Gastrocnemius medialis (tissue), 4 donors: ENCODE data around the gene FAM32A. TPM values are rescaled to one million over a fixed set of nuclear protein-coding genes. Genes with fewer than 3 reads are reported as not detected.

Source experiments
- ATAC-seq, 2 donors: fragments of 150-250 bp; one replicate each; pipeline ENCODE4 v1.9.1; 2016
- DNase-seq, 2 donors: peaks; one replicate each; pipeline ENCODE4 v3.0.0-alpha.2; 2019
- H3K27ac ChIP-seq, 4 donors: fragments of 200-600 bp; sonication (generic); 1 replicate in 1 of 4; 2 replicates in 3 of 4; pipeline ENCODE4 v1.5.1; 2016 to 2018; ENCODE audit warnings: mild to moderate bottlenecking in 2 of 4, moderate library complexity in 1 of 4
- H3K27me3 ChIP-seq, 3 donors: fragments of 200-600 bp; sonication (generic) in 2 of 3; 1 replicate in 1 of 3; 2 replicates in 2 of 3; pipeline versions ENCODE4 v1.5.1 to v1.6.0; 2016 to 2019; ENCODE audit warnings: mild to moderate bottlenecking in 1 of 3, moderate library complexity in 1 of 3
- H3K36me3 ChIP-seq, 2 donors: fragments of 200-600 bp; sonication (generic) in 1 of 2; one replicate each; pipeline ENCODE4 v1.5.1; 2017 to 2018
- H3K4me1 ChIP-seq, 2 donors: fragments of 200-600 bp; sonication (generic) in 1 of 2; one replicate each; pipeline ENCODE4 v1.5.1; 2016 to 2017; ENCODE audit warnings: mild to moderate bottlenecking in 2 of 2
- H3K4me3 ChIP-seq, 4 donors: fragments of 200-600 bp; sonication (generic) in 3 of 4; 1 replicate in 1 of 4; 2 replicates in 3 of 4; pipeline ENCODE4 v1.5.1; 2016 to 2019; ENCODE audit warnings: mild to moderate bottlenecking in 2 of 4
- H3K9me3 ChIP-seq, 3 donors: fragments of 200-600 bp; sonication (generic) in 2 of 3; 1 replicate in 1 of 3; 2 replicates in 2 of 3; pipeline ENCODE4 v1.5.1; 2016 to 2019
- CTCF ChIP-seq, 5 experiments: fragments of 450-650 bp in 3 of 5; fragments of 200-600 bp in 2 of 5; sonication (generic) in 2 of 5; IDR thresholded peaks in 4 of 5; conservative IDR thresholded peaks in 1 of 5; 1 replicate in 4 of 5; 2 replicates in 1 of 5; pipeline ENCODE4 v1.5.1; 2016 to 2019; ENCODE audit warnings: antibody characterized with exemption in 5 of 5, mild to moderate bottlenecking in 3 of 5, moderate library complexity in 3 of 5
- POLR2A ChIP-seq, 2 donors: fragments of 450-650 bp; IDR thresholded peaks; one replicate each; pipeline ENCODE4 v1.6.1; 2017; ENCODE audit warnings: antibody characterized with exemption in 2 of 2, mild to moderate bottlenecking in 2 of 2, moderate library complexity in 2 of 2
- in situ Hi-C, 4 donors: fragments of 200-750 bp; cut with MboI; loops; one replicate each; pipeline versions ENCODE4 v1.15.0 to v1.8.0; 2017; ENCODE audit warnings: low sequenced_read_pairs in 4 of 4
- intact Hi-C: fragments of 100-400 bp; cut with DNase I; formaldehyde crosslinking; loops from one replicate; pipeline ENCODE4 v1.15.1; 2023; ENCODE audit warnings: low total_unique reads
- total RNA-seq, 4 donors: library from RNA; depleted of rRNA; stranded (reverse); fragments of >200 nt; gene quantifications; one replicate each; pipeline versions ENCODE4 v1.1.0 to v1.2.3, GENCODE V29; 2016

Gene FAM32A
- total RNA-seq, 4 donors from 2014 or later: 57.2 to 72.3 (median 63.6) TPM

GRCh38 chr19:16204005-16204294, 18.7 kb downstream of the FAM32A start:
- DNase-seq: no peak
- H3K4me3 ChIP-seq: no peak overlapping the region
- no peak for ATAC-seq
- H3K27ac ChIP-seq: no peak overlapping the region
- H3K4me1 ChIP-seq: peaks cover 8 to 12% of the 10 kb centered on the region in 2 donors
- in situ Hi-C loops (loop anchor here in 1 of 4 donors (25.0 kb wide), 1 partner anchor 308 kb away; no protein-coding TSS in a partner anchor), intact Hi-C loops (no loop called here)
- no peak for TF ChIP-seq CTCF (IDR thresholded peaks at IDR 0.05 in 4 of 5, conservative IDR thresholded peaks at IDR 0.05 in 1 of 5)
- TF ChIP-seq POLR2A (IDR thresholded peaks at IDR 0.05): no peak
- no peaks in the 10 kb centered on the region for H3K9me3 ChIP-seq
- no peaks in the 10 kb centered on the region for H3K27me3 ChIP-seq
- H3K36me3 ChIP-seq: peaks cover 0 to 51% of the 10 kb centered on the region in 2 donors

- Histone ChIP-seq H3K4me3 (no peak overlapping the region), H3K36me3 (peaks cover 0 to 66% of the 10 kb centered on the region in 2 donors), H3K27ac (no peak overlapping the region), H3K4me1 (no peaks in the 10 kb centered on the region), H3K9me3 (no peaks in the 10 kb centered on the region), H3K27me3 (no peaks in the 10 kb centered on the region)
- TF ChIP-seq POLR2A (IDR thresholded peaks at IDR 0.05): no peak
- no peak for TF ChIP-seq CTCF (IDR thresholded peaks at IDR 0.05 in 4 of 5, conservative IDR thresholded peaks at IDR 0.05 in 1 of 5)
- intact Hi-C loops (no loop called here), in situ Hi-C loops (loop anchor here in 1 of 4 donors (25.0 kb wide), 1 partner anchor 307 kb away; no protein-coding TSS in a partner anchor)
- ATAC-seq (no peak), DNase-seq (no peak)
Observed at GRCh38 chr19:16205205-16206045, 20.2 kb downstream of the FAM32A start.

GRCh38 chr19:16206046-16206605, 20.9 kb downstream of the FAM32A start:
- H3K4me1 ChIP-seq: no peaks in the 10 kb centered on the region
- intact Hi-C loops: no loop called here
- DNase-seq (no peak), ATAC-seq (no peak)
- no peaks in the 10 kb centered on the region for H3K9me3 ChIP-seq
- no peak for TF ChIP-seq POLR2A (IDR thresholded peaks at IDR 0.05)
- TF ChIP-seq CTCF (IDR thresholded peaks at IDR 0.05 in 4 of 5, conservative IDR thresholded peaks at IDR 0.05 in 1 of 5): no peak
- peaks cover 0 to 71% of the 10 kb centered on the region in 2 donors for H3K36me3 ChIP-seq
- no peak overlapping the region for H3K4me3 ChIP-seq
- no peaks in the 10 kb centered on the region for H3K27me3 ChIP-seq
- in situ Hi-C loops: loop anchor here in 1 of 4 donors (25.0 kb wide), 1 partner anchor 306 kb away; no protein-coding TSS in a partner anchor
- H3K27ac ChIP-seq: no peak overlapping the region

GRCh38 chr19:16206637-16207036, 21.4 kb downstream of the FAM32A start:
- no peak for TF ChIP-seq POLR2A (IDR thresholded peaks at IDR 0.05)
- no peak for TF ChIP-seq CTCF (IDR thresholded peaks at IDR 0.05 in 4 of 5, conservative IDR thresholded peaks at IDR 0.05 in 1 of 5)
- in situ Hi-C loops (loop anchor here in 1 of 4 donors (25.0 kb wide), 1 partner anchor 306 kb away; no protein-coding TSS in a partner anchor), intact Hi-C loops (no loop called here)
- H3K9me3 ChIP-seq: no peaks in the 10 kb centered on the region
- no peaks in the 10 kb centered on the region for H3K4me1 ChIP-seq
- no peak overlapping the region for H3K4me3 ChIP-seq
- H3K36me3 ChIP-seq: peaks cover 0 to 71% of the 10 kb centered on the region in 2 donors
- no peak overlapping the region for H3K27ac ChIP-seq
- H3K27me3 ChIP-seq: no peaks in the 10 kb centered on the region
- no peak for ATAC-seq
- DNase-seq: no peak
